Measurements from ENCODE around the gene SLC13A1. TPM values are rescaled to one million over a fixed set of nuclear protein-coding genes. Genes with fewer than 3 reads are reported as not detected.

SLC13A1 gene
- total and polyA plus RNA-seq, 2 donors = under 0.01 to 0.02 TPM

- Histone ChIP-seq H3K4me1 (ENCODE audit: control insufficient read depth in 2 of 2, insufficient read depth in 2 of 2, low read length in 2 of 2) (no peaks in the 10 kb centered on the region), H3K27ac (ENCODE audit: low read depth in 1 of 2, low read length in 1 of 2) (no peak overlapping the region), H3K27me3 (ENCODE audit: control insufficient read depth in 2 of 2, insufficient read depth in 1 of 2, low read length in 1 of 2) (no peaks in the 10 kb centered on the region), H3K4me3 (ENCODE audit: low read length in 2 of 2) (no peak overlapping the region), H3K36me3 (ENCODE audit: control insufficient read depth in 2 of 2, insufficient read depth in 2 of 2, low read length in 1 of 2) (no peaks in the 10 kb centered on the region), H3K9me3 (ENCODE audit: control insufficient read depth in 2 of 2, insufficient read depth in 1 of 2, low read length in 1 of 2) (no peaks in the 10 kb centered on the region)
- WGBS = 75% methylated on average over 3 of the region's 3 CpGs
- no peak for DNase-seq (ENCODE audit: low read depth in 6 of 9, low spot score in 9 of 9)
These were observed 2.1 kb upstream of the SLC13A1 start for GRCh38 chr7:123201901-123202300.

- Histone ChIP-seq H3K27me3 (ENCODE audit: control insufficient read depth in 2 of 2, insufficient read depth in 1 of 2, low read length in 1 of 2) (no peaks in the 10 kb centered on the region), H3K4me1 (ENCODE audit: control insufficient read depth in 2 of 2, insufficient read depth in 2 of 2, low read length in 2 of 2) (no peaks in the 10 kb centered on the region), H3K27ac (ENCODE audit: low read depth in 1 of 2, low read length in 1 of 2) (no peak overlapping the region), H3K36me3 (ENCODE audit: control insufficient read depth in 2 of 2, insufficient read depth in 2 of 2, low read length in 1 of 2) (no peaks in the 10 kb centered on the region), H3K9me3 (ENCODE audit: control insufficient read depth in 2 of 2, insufficient read depth in 1 of 2, low read length in 1 of 2) (no peaks in the 10 kb centered on the region), H3K4me3 (ENCODE audit: low read length in 2 of 2) (no peak overlapping the region)
- DNase-seq (ENCODE audit: low read depth in 6 of 9, low spot score in 9 of 9) = no peak
- WGBS = 79% methylated on average over 2 of the region's 2 CpGs
These were observed 809 bp downstream of the SLC13A1 start for GRCh38 chr7:123198668-123199652.

- H3K27me3 ChIP-seq (ENCODE audit: control insufficient read depth in 2 of 2, insufficient read depth in 1 of 2, low read length in 1 of 2) = no peaks in the 10 kb centered on the region
- DNase-seq (ENCODE audit: low read depth in 6 of 9, low spot score in 9 of 9) = no peak
- no peak overlapping the region for H3K27ac ChIP-seq (ENCODE audit: low read depth in 1 of 2, low read length in 1 of 2)
- H3K4me3 ChIP-seq (ENCODE audit: low read length in 2 of 2) = no peak overlapping the region
- no peaks in the 10 kb centered on the region for H3K9me3 ChIP-seq (ENCODE audit: control insufficient read depth in 2 of 2, insufficient read depth in 1 of 2, low read length in 1 of 2)
- 68% methylated on average over 2 of the region's 2 CpGs for WGBS
- no peaks in the 10 kb centered on the region for H3K4me1 ChIP-seq (ENCODE audit: control insufficient read depth in 2 of 2, insufficient read depth in 2 of 2, low read length in 2 of 2)
- no peaks in the 10 kb centered on the region for H3K36me3 ChIP-seq (ENCODE audit: control insufficient read depth in 2 of 2, insufficient read depth in 2 of 2, low read length in 1 of 2)
These were observed 1.7 kb downstream of the SLC13A1 start for GRCh38 chr7:123198111-123198510.

- H3K4me3 ChIP-seq (ENCODE audit: low read length in 2 of 2) = no peak overlapping the region
- no peak for DNase-seq (ENCODE audit: low read depth in 6 of 9, low spot score in 9 of 9)
- H3K27ac ChIP-seq (ENCODE audit: low read depth in 1 of 2, low read length in 1 of 2) = no peak overlapping the region
- no peaks in the 10 kb centered on the region for H3K4me1 ChIP-seq (ENCODE audit: control insufficient read depth in 2 of 2, insufficient read depth in 2 of 2, low read length in 2 of 2)
- H3K36me3 ChIP-seq (ENCODE audit: control insufficient read depth in 2 of 2, insufficient read depth in 2 of 2, low read length in 1 of 2) = no peaks in the 10 kb centered on the region
- H3K9me3 ChIP-seq (ENCODE audit: control insufficient read depth in 2 of 2, insufficient read depth in 1 of 2, low read length in 1 of 2) = no peaks in the 10 kb centered on the region
- 82% methylated on average over 2 of the region's 2 CpGs for WGBS
- no peaks in the 10 kb centered on the region for H3K27me3 ChIP-seq (ENCODE audit: control insufficient read depth in 2 of 2, insufficient read depth in 1 of 2, low read length in 1 of 2)
These were observed 6.5 kb downstream of the SLC13A1 start for GRCh38 chr7:123193235-123193634.

- H3K27me3 ChIP-seq (ENCODE audit: control insufficient read depth in 2 of 2, insufficient read depth in 1 of 2, low read length in 1 of 2) = no peaks in the 10 kb centered on the region
- WGBS = 89% methylated on average over 1 of the region's 1 CpG
- no peaks in the 10 kb centered on the region for H3K9me3 ChIP-seq (ENCODE audit: control insufficient read depth in 2 of 2, insufficient read depth in 1 of 2, low read length in 1 of 2)
- H3K4me1 ChIP-seq (ENCODE audit: control insufficient read depth in 2 of 2, insufficient read depth in 2 of 2, low read length in 2 of 2) = no peaks in the 10 kb centered on the region
- DNase-seq (ENCODE audit: low read depth in 6 of 9, low spot score in 9 of 9) = no peak
- no peak overlapping the region for H3K4me3 ChIP-seq (ENCODE audit: low read length in 2 of 2)
- no peaks in the 10 kb centered on the region for H3K36me3 ChIP-seq (ENCODE audit: control insufficient read depth in 2 of 2, insufficient read depth in 2 of 2, low read length in 1 of 2)
- peak overlapping the region in 1 of 2 donors; percentile 14 for H3K27ac ChIP-seq (ENCODE audit: low read depth in 1 of 2, low read length in 1 of 2)
These were observed 8.6 kb downstream of the SLC13A1 start for GRCh38 chr7:123191132-123191531.

- DNase-seq (ENCODE audit: low read depth in 6 of 9, low spot score in 9 of 9) = peak in 1 of 9 donors; percentile 19
- WGBS = 61% methylated on average over 2 of the region's 2 CpGs
- Histone ChIP-seq H3K27ac (ENCODE audit: low read depth in 1 of 2, low read length in 1 of 2) (peak overlapping the region in 1 of 2 donors; percentile 63), H3K27me3 (ENCODE audit: control insufficient read depth in 2 of 2, insufficient read depth in 1 of 2, low read length in 1 of 2) (no peaks in the 10 kb centered on the region), H3K9me3 (ENCODE audit: control insufficient read depth in 2 of 2, insufficient read depth in 1 of 2, low read length in 1 of 2) (no peaks in the 10 kb centered on the region), H3K4me3 (ENCODE audit: low read length in 2 of 2) (no peak overlapping the region), H3K36me3 (ENCODE audit: control insufficient read depth in 2 of 2, insufficient read depth in 2 of 2, low read length in 1 of 2) (no peaks in the 10 kb centered on the region), H3K4me1 (ENCODE audit: control insufficient read depth in 2 of 2, insufficient read depth in 2 of 2, low read length in 2 of 2) (no peaks in the 10 kb centered on the region)
These were observed 9.5 kb downstream of the SLC13A1 start for GRCh38 chr7:123190109-123190831.

GRCh38 chr7:123185756-123186155 is 14.0 kb downstream of the SLC13A1 start:
- H3K27me3 ChIP-seq (ENCODE audit: control insufficient read depth in 2 of 2, insufficient read depth in 1 of 2, low read length in 1 of 2) = no peaks in the 10 kb centered on the region
- H3K27ac ChIP-seq (ENCODE audit: low read depth in 1 of 2, low read length in 1 of 2) = no peak overlapping the region
- no peak overlapping the region for H3K4me3 ChIP-seq (ENCODE audit: low read length in 2 of 2)
- no peak for DNase-seq (ENCODE audit: low read depth in 6 of 9, low spot score in 9 of 9)
- no peaks in the 10 kb centered on the region for H3K9me3 ChIP-seq (ENCODE audit: control insufficient read depth in 2 of 2, insufficient read depth in 1 of 2, low read length in 1 of 2)
- no peaks in the 10 kb centered on the region for H3K36me3 ChIP-seq (ENCODE audit: control insufficient read depth in 2 of 2, insufficient read depth in 2 of 2, low read length in 1 of 2)
- WGBS = 54% methylated on average over 3 of the region's 3 CpGs
- no peaks in the 10 kb centered on the region for H3K4me1 ChIP-seq (ENCODE audit: control insufficient read depth in 2 of 2, insufficient read depth in 2 of 2, low read length in 2 of 2)

- Histone ChIP-seq H3K27me3 (ENCODE audit: control insufficient read depth in 2 of 2, insufficient read depth in 1 of 2, low read length in 1 of 2) (no peaks in the 10 kb centered on the region), H3K9me3 (ENCODE audit: control insufficient read depth in 2 of 2, insufficient read depth in 1 of 2, low read length in 1 of 2) (no peaks in the 10 kb centered on the region), H3K4me3 (ENCODE audit: low read length in 2 of 2) (no peak overlapping the region), H3K27ac (ENCODE audit: low read depth in 1 of 2, low read length in 1 of 2) (no peak overlapping the region), H3K36me3 (ENCODE audit: control insufficient read depth in 2 of 2, insufficient read depth in 2 of 2, low read length in 1 of 2) (no peaks in the 10 kb centered on the region), H3K4me1 (ENCODE audit: control insufficient read depth in 2 of 2, insufficient read depth in 2 of 2, low read length in 2 of 2) (no peaks in the 10 kb centered on the region)
- no peak for DNase-seq (ENCODE audit: low read depth in 6 of 9, low spot score in 9 of 9)
These were observed 15.5 kb downstream of the SLC13A1 start for GRCh38 chr7:123184271-123184670.

GRCh38 chr7:123183431-123183830 is 16.3 kb downstream of the SLC13A1 start:
- no peak for DNase-seq (ENCODE audit: low read depth in 6 of 9, low spot score in 9 of 9)
- WGBS = 89% methylated on average over 2 of the region's 2 CpGs
- Histone ChIP-seq H3K27me3 (ENCODE audit: control insufficient read depth in 2 of 2, insufficient read depth in 1 of 2, low read length in 1 of 2) (no peaks in the 10 kb centered on the region), H3K4me3 (ENCODE audit: low read length in 2 of 2) (no peak overlapping the region), H3K27ac (ENCODE audit: low read depth in 1 of 2, low read length in 1 of 2) (no peak overlapping the region), H3K9me3 (ENCODE audit: control insufficient read depth in 2 of 2, insufficient read depth in 1 of 2, low read length in 1 of 2) (no peaks in the 10 kb centered on the region), H3K36me3 (ENCODE audit: control insufficient read depth in 2 of 2, insufficient read depth in 2 of 2, low read length in 1 of 2) (no peaks in the 10 kb centered on the region), H3K4me1 (ENCODE audit: control insufficient read depth in 2 of 2, insufficient read depth in 2 of 2, low read length in 2 of 2) (no peaks in the 10 kb centered on the region)

Measured in thymus (tissue), 11 donors.